Mammary microvascular endothelial cell (primary cell): ENCODE results near the gene NMB. TPM values are rescaled to one million over a fixed set of nuclear protein-coding genes. Genes with fewer than 3 reads are reported as not detected.

Experiments
- total RNA-seq: library from RNA; depleted of rRNA; stranded (reverse); fragments of >200 nt; gene quantifications from 2 replicates; pipeline ENCODE4 v1.2.3, GENCODE V29; 2015

NMB gene, protein sequence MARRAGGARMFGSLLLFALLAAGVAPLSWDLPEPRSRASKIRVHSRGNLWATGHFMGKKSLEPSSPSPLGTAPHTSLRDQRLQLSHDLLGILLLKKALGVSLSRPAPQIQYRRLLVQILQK
- total RNA-seq: 6.3 and 11.4 TPM in 2 replicates

DNA sequence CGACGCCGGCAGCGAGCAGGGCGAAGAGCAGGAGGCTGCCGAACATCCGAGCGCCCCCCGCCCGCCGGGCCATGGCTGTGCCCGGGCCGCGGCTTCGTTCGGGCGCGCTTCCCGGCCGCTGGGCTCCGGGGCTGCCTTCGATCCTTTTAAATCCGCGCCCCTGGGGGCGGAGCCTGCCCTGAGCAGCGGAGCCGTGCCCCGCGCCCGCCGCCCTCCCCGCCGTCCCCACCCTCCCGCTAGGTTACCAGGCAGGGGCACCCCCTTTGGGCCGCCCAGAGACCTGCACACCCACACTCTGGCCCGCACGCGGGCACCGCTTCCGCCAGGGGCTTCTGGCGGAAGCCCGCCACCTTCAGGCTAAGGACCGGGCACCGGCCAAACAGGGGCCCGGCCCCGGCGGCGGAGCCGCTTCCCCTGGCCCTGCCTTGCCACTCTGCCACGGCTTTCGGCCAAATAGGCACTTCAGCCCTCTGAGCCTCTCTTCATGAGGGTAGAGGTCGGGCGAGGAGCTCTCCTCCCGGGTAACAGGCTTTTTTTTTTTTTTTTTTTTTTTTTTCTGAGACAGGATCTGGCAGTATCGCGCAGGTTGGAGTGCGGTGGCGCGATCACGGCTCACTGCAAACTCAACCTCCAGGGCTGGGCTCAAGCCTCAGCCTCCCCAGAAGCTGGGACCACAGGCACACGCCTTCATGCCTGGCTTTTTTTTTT, at the start of gene NMB:
Gene NMB, minus strand, starts transcription at position 120 of the 708 bp plus-strand sequence. Its CDS starts 47 bp downstream, at position 73.

DNA sequence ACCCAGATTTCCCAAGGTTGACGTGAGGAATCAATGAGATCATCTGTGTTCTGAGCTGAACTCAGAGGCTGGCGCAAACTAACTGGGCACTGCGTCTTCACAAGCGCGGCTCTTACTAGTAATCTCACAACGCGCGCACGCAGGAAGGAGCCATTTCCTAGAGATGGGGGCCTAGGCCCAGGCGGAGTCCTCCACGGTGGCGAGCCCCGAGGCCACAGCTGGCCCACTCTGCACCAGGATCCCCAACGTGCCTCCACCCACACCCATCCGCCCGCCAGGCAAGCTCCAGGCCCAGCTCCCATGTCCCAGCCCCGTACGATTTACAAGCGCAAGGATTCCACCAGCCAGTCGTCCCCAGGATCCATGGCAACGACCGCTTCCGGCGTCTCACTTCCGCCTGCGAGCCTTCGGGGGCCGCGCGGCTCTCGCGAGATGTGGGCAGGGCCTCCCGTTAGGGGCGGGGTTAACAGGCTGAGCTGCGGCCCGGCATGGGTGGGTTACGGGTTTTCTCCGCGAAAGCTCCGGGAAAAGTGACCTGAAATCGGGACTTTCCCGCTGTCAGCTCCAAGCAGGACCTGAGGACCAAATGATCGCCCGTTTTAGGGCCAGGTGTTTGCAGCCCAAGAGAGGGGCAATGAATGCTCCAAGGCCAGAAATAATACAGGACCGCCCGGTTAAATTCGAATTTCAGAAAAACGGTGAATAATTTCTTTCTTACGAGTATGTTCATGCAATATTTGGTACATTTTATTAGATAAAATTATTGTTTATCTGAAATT, 3.9 kb downstream of the NMB start, which contains the start of gene WDR73:
Gene WDR73, minus strand, starts transcription at position 374 of the 779 bp plus-strand sequence. Its CDS starts 9 bp downstream, at position 365.

Other genes with a start within 250 kb of the NMB start
- 6.2 and 9.3 TPM in 2 replicates for gene ZSCAN2, start 57.2 kb downstream of the NMB start, total RNA-seq
- gene WDR73, start 3.9 kb downstream of the NMB start, total RNA-seq: 13.6 and 15.0 TPM in 2 replicates
- gene SEC11A, start 57.9 kb upstream of the NMB start, total RNA-seq: 194 and 219 TPM in 2 replicates
- gene ZNF592, start 90.4 kb upstream of the NMB start, total RNA-seq: 10.3 and 10.7 TPM in 2 replicates
- gene ALPK3, start 159.2 kb upstream of the NMB start, total RNA-seq: 22.2 and 30.7 TPM in 2 replicates
- gene SLC28A1, start 226.5 kb upstream of the NMB start, total RNA-seq: not detected in 2 replicates